ENCODE data around the gene TCF20. TPM values are rescaled to one million over a fixed set of nuclear protein-coding genes. Genes with fewer than 3 reads are reported as not detected.

The TCF20 gene
- total RNA-seq, 1 donor: 30.7 TPM

GRCh38 chr22:42286205-42286604 is 15.8 kb upstream of the TCF20 start:
- no peak overlapping the region for H3K4me3 ChIP-seq (ENCODE audit: low read depth, low read length)
- no peak for TF ChIP-seq CTCF (IDR thresholded peaks at IDR 0.05; ENCODE audit: insufficient read depth, low read depth, low read length)
- no peak for DNase-seq (ENCODE audit: low read depth)

- DNase-seq (ENCODE audit: low read depth): no peak
- TF ChIP-seq CTCF (IDR thresholded peaks at IDR 0.05; ENCODE audit: insufficient read depth, low read depth, low read length): no peak
- no peak overlapping the region for H3K4me3 ChIP-seq (ENCODE audit: low read depth, low read length)
Observed at GRCh38 chr22:42285604-42286003, 15.2 kb upstream of the TCF20 start.

- no peak overlapping the region for H3K4me3 ChIP-seq (ENCODE audit: low read depth, low read length)
- DNase-seq (ENCODE audit: low read depth): no peak
- no peak for TF ChIP-seq CTCF (IDR thresholded peaks at IDR 0.05; ENCODE audit: insufficient read depth, low read depth, low read length)
Observed at GRCh38 chr22:42284643-42285181, 14.3 kb upstream of the TCF20 start.

GRCh38 chr22:42284202-42284591 is 13.7 kb upstream of the TCF20 start:
- TF ChIP-seq CTCF (IDR thresholded peaks at IDR 0.05; ENCODE audit: insufficient read depth, low read depth, low read length): no peak
- no peak for DNase-seq (ENCODE audit: low read depth)
- no peak overlapping the region for H3K4me3 ChIP-seq (ENCODE audit: low read depth, low read length)

- TF ChIP-seq CTCF (IDR thresholded peaks at IDR 0.05; ENCODE audit: insufficient read depth, low read depth, low read length): no peak
- H3K4me3 ChIP-seq (ENCODE audit: low read depth, low read length): no peak overlapping the region
- DNase-seq (ENCODE audit: low read depth): no peak
Observed at GRCh38 chr22:42283278-42284201, 13.1 kb upstream of the TCF20 start.

GRCh38 chr22:42282943-42283277 is 12.5 kb upstream of the TCF20 start:
- no peak for TF ChIP-seq CTCF (IDR thresholded peaks at IDR 0.05; ENCODE audit: insufficient read depth, low read depth, low read length)
- no peak for DNase-seq (ENCODE audit: low read depth)
- H3K4me3 ChIP-seq (ENCODE audit: low read depth, low read length): no peak overlapping the region

Measured in fibroblast of villous mesenchyme (primary cell).